ENCODE data around the gene CCDC92. TPM values are rescaled to one million over a fixed set of nuclear protein-coding genes. Genes with fewer than 3 reads are reported as not detected.

CCDC92 gene, protein sequence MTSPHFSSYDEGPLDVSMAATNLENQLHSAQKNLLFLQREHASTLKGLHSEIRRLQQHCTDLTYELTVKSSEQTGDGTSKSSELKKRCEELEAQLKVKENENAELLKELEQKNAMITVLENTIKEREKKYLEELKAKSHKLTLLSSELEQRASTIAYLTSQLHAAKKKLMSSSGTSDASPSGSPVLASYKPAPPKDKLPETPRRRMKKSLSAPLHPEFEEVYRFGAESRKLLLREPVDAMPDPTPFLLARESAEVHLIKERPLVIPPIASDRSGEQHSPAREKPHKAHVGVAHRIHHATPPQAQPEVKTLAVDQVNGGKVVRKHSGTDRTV
- total RNA-seq = 10 to 100 TPM; 11.7 to 42.2 (median 25.7) TPM

DNA sequence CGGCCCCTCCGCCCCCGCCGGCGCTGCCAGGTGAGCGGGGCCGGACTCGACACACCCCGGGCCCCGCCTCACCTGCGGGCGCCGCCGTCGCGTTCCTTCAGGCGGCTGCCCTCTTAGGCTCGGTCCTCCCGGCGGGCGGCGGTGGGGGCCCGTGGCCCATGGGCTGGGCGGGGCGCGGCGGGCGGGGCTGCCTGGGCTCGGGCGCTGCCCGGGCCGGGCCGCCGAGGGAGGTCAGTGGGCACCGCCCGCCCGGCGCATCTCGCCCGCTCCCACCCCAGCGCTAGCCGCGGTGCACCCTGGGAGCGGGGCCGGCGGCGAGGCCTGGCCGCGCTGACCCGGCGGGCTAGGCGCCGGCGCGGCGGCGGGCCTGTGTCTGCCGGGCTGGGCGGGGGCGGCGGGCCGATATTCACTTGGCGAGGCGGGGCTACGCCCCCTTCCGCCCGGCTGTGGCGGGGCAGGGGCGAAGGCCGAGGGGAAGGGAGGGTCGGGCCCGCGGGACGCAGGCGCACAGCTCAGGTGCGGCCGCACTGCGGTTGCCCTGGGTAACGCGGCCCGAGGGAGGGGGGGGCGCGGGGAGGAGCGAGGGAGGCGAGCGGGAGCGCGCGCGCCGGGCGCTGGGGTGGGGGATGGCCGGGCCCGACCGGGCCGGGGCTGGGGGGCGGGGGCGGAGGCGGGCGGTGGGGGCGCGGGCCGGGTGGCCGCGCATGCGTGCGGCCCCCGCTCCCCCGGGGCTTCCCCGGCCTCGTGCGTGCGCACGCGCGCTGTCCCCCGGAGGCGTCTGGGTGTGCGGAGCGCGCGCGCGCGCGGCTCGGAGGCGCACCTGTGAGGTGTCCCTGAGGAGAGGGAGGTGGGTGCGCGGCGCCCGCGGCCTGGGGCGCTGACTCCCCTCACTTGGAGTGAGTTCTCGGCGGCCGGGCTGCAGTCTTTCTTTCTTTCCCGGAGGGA, at the start of gene CCDC92, which contains the start of gene ZNF664:
TSS of gene CCDC92 (minus strand) at position 375 of the 945 bp plus-strand sequence. CDS start 28,526 bp downstream, outside the sequence.
TSS of gene ZNF664 (plus strand) at position 759 of the 945 bp plus-strand sequence. CDS start 38,930 bp downstream, outside the sequence.
- in situ Hi-C loops (cut with MboI; ENCODE audit: low pct_unique_long_range_greater_than_20kb in 2 of 9, low sequenced_read_pairs in 9 of 9, unreplicated experiment in 9 of 9) = no loop called here
- WGBS, 10 experiments = no CpG with 5 or more reads among the region's 138 CpGs
- peaks cover 4 to 22% of the 10 kb centered on the region in 2 donors for H3K4me1 ChIP-seq (replicated peaks in 1 of 2)
- peak within 1 kb of the TSS; percentile 91 to 92 for H3K27ac ChIP-seq
- peak within 1 kb of the TSS; percentile 75 to 95 (median 82) for H3K4me3 ChIP-seq
- ATAC-seq (replicated peaks in 6 of 8) = peak; percentile 81 to 88 (median 88)

DNA sequence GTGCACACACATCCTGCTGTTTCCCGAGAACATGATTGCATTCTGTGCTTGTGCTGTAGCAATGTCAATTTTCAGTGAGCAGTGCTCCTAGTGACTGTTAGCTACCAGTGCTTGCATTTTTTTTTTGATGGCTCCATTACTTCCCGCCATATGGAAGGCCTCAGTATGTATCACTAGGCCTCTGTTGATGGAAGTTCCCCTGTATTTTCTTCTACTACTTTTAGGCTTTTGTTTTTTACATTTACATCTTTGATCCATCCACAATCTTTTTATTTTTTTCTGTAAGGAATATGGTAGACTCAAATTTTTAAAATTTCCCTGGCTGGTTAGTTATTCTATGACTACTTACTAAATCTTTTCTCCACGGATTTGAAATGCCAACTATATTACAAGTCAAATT, 49.5 kb upstream of the CCDC92 start:
- no peak overlapping the region for H3K27ac ChIP-seq
- in situ Hi-C loops (cut with MboI; ENCODE audit: low pct_unique_long_range_greater_than_20kb in 2 of 9, low sequenced_read_pairs in 9 of 9, unreplicated experiment in 9 of 9) = no loop called here

DNA sequence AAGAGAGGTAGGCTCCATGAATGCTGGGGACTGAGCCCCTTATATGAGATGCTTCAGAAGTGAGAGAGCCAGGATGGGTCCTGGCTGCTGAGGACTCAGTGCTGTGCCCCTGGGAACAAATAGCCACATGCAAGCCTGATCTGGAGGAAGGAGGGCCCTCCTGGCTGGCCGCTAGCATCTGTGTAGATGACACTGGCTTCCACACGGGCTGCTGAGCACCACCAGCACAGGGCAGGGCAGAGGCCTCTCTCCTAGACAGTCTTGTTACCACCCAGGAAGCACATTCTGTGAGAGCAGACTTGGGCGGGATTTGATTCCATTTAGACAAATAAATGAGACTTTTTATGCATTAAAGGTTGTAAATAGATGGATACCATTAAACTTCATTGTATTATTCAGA, 48.4 kb upstream of the CCDC92 start:
- peaks cover 6 to 10% of the 10 kb centered on the region in 2 donors for H3K4me1 ChIP-seq (replicated peaks in 1 of 2)
- WGBS, 10 experiments = 0 to 100% (median 50%) methylated on average over 1 to 2 of the region's 3 CpGs; no CpG with 5 or more reads in 3 of the 10 experiments
- in situ Hi-C loops (cut with MboI; ENCODE audit: low pct_unique_long_range_greater_than_20kb in 2 of 9, low sequenced_read_pairs in 9 of 9, unreplicated experiment in 9 of 9) = no loop called here
- ATAC-seq (replicated peaks in 6 of 8) = peak; percentile 18 to 81 (median 66)
- H3K4me3 ChIP-seq = no peak overlapping the region
- H3K27ac ChIP-seq = no peak overlapping the region

More for the DNA sequence above, 49.5 kb upstream of the CCDC92 start:
- no peak overlapping the region for H3K4me3 ChIP-seq
- no peak for ATAC-seq (replicated peaks in 6 of 8)
- 50 to 100% (median 93%) methylated on average over 1 to 3 of the region's 3 CpGs for WGBS, 10 experiments
- H3K4me1 ChIP-seq (replicated peaks in 1 of 2) = peaks cover 6 to 10% of the 10 kb centered on the region in 2 donors

DNA sequence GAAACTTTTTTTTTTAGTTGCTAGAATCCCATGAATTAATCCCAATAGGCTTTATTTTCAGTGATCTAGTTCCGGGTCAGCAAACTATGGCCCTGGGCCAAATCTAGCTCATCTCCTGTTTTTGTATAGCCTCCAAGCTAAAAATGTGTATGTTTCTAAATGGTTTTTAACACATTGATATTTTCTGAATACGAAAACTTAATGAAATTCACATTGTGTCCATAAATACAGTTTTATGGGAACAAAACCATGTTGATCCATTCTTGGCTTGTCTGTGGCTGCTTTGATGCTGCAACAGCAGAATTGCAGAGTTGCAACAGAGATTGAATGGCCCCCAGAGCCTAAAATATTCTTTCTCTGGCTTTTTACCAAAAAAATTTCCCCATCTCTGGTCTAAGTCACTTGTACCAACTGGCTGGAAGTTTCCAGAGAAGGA, 47.9 kb upstream of the CCDC92 start:
- Histone ChIP-seq H3K27ac (no peak overlapping the region), H3K4me1 (replicated peaks in 1 of 2) (peaks cover 2 to 6% of the 10 kb centered on the region in 2 donors), H3K4me3 (no peak overlapping the region)
- ATAC-seq (replicated peaks in 6 of 8) = peak in 1 of 8 experiments; percentile 2
- in situ Hi-C loops (cut with MboI; ENCODE audit: low pct_unique_long_range_greater_than_20kb in 2 of 9, low sequenced_read_pairs in 9 of 9, unreplicated experiment in 9 of 9) = no loop called here
- WGBS, 10 experiments = 0 to 100% (median 83%) methylated on average over 1 to 2 of the region's 2 CpGs

DNA sequence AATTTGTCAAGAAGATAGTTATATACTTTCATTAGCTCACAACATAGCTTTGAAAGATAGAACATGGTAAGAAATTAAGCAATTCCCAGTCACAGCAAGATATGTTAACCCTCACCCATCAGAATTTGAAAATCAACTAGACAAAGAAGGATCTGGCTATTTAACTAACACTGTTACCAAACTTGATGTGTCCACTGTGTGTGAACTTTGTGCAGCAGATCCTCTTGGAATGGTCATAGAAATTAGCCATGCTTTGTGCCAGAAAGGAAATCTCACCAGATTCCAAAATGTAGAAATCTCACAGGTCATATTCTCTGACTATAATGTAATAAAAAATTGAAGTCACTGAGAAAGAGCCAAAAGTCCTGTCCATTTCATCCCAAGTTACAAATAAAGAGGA, 46.5 kb upstream of the CCDC92 start:
- no peak for ATAC-seq (replicated peaks in 6 of 8)
- no peak overlapping the region for H3K27ac ChIP-seq

DNA sequence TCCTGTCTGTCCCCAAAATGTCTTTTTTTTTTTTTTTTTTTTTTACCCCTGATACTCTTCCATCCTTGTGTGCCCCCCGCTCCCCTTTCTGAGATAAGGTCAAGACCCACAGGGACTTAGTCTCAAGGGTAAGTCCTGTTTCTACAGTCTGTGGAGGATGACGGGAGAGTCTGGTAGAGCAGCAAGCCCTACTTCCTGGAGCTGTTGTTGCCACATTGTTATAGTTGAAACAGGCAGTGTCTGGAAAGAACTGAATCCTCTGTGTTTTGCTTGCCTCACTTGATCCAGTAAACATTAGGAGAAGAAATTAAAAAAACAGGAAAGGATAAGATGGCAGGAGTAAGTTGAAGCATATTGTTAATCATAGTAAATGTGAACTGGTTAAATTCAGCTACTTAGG, 45.9 kb upstream of the CCDC92 start:
- Histone ChIP-seq H3K27ac (no peak overlapping the region), H3K4me3 (no peak overlapping the region), H3K4me1 (replicated peaks in 1 of 2) (no peaks in the 10 kb centered on the region)
- 50 to 100% (median 100%) methylated on average over 1 to 2 of the region's 2 CpGs; no CpG with 5 or more reads in 3 of the 10 experiments for WGBS, 10 experiments
- ATAC-seq (replicated peaks in 6 of 8) = no peak
- in situ Hi-C loops (cut with MboI; ENCODE audit: low pct_unique_long_range_greater_than_20kb in 2 of 9, low sequenced_read_pairs in 9 of 9, unreplicated experiment in 9 of 9) = no loop called here

More for the DNA sequence above, 46.5 kb upstream of the CCDC92 start:
- in situ Hi-C loops (cut with MboI; ENCODE audit: low pct_unique_long_range_greater_than_20kb in 2 of 9, low sequenced_read_pairs in 9 of 9, unreplicated experiment in 9 of 9) = no loop called here
- no peak overlapping the region for H3K4me3 ChIP-seq
- no peaks in the 10 kb centered on the region for H3K4me1 ChIP-seq (replicated peaks in 1 of 2)

DNA sequence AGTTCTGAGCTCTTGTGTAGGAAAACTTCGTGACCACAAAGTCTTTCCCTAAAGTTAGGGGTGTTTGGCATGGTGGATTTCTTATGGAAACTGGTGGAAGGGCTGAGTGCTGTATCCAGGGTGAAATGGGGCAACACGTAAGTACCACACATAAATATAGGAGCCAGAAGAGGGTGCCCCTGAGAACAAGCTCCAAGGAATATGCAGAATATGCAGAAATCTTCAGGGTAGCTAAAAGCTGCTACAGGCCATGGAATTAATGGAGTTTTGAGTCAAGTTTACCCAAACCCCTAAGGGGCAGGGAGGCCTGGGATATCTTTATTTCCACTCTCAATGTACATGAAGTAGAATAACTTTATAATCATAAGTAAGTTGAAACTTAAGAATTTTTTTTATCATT, 44.4 kb upstream of the CCDC92 start:
- peak in 3 of 8 experiments; percentile 55 to 81 (median 60) for ATAC-seq (replicated peaks in 6 of 8)
- 0 to 100% (median 87%) methylated on average over 1 to 2 of the region's 2 CpGs; no CpG with 5 or more reads in 2 of the 10 experiments for WGBS, 10 experiments
- no peak overlapping the region for H3K4me3 ChIP-seq
- in situ Hi-C loops (cut with MboI; ENCODE audit: low pct_unique_long_range_greater_than_20kb in 2 of 9, low sequenced_read_pairs in 9 of 9, unreplicated experiment in 9 of 9) = no loop called here
- H3K27ac ChIP-seq = no peak overlapping the region
- H3K4me1 ChIP-seq (replicated peaks in 1 of 2) = no peaks in the 10 kb centered on the region

DNA sequence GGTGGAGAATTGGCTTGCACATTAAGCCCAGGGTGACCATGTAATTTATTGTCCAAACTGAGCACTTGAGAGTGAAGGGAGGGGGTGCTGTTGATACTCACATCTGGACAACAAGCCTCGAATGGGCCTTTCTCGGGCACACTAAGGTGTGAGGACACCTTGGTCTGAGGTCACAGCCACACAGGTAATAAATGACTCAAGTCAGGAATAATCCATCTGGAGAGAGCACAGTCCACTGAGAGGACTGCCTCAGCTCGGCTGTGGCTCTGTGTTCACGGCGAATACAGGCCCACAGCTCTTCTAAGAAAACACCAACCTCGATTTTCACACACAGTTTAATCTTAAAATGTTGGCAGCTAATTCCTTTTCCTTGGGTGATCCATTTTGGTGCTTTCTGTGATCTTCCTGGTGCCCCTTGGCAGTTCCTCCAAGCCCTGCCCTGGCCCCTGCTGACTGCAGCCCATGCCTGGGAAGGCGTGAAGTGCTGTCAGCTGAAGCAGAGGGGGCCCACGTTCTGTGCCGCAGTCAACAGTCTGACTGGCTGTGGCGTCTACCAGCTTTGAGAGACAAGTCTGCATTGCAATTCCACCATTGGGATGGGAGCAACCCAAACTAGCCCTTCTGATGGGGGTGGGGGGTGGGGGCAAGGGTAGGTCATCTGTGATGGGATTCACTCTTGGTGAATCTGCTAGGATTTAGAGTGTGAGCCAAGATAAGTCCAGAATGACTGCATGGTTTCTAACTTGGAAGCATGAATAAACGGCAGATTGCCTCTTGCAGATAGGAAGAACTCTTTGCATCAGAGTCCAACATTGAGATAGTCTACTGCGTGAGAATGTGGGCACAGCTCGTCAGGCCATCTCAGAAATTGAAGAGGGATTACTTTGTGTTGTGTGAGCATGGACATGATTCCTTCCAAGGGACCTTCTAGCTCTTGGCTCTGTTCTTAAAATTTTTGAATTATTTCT, 43.1 kb upstream of the CCDC92 start:
- Histone ChIP-seq H3K27ac (no peak overlapping the region), H3K4me1 (replicated peaks in 1 of 2) (no peaks in the 10 kb centered on the region), H3K4me3 (no peak overlapping the region)
- 73 to 100% (median 97%) methylated on average over 2 to 12 of the region's 13 CpGs; no CpG with 5 or more reads in 2 of the 10 experiments for WGBS, 10 experiments
- no peak for ATAC-seq (replicated peaks in 6 of 8)
- in situ Hi-C loops (cut with MboI; ENCODE audit: low pct_unique_long_range_greater_than_20kb in 2 of 9, low sequenced_read_pairs in 9 of 9, unreplicated experiment in 9 of 9) = no loop called here

DNA sequence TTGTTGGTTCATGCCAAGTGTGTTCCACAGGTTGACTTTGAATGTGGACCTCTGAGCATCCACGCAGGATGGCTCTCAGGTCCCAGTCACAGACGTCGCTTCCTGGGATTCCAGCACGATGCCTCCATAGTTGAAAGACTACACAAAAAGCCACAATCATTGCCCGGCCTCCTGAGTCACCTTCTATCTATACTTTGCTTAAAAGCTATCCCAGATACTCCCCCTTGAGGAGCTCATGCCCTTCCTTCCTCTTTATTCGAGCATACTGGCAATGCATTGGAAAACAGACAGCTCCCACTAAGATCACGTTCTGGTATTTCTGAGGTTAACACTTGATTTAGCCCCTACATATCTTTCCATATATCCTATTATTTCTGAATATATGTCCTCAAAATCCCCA, 40.4 kb upstream of the CCDC92 start:
- H3K4me3 ChIP-seq = no peak overlapping the region
- no peak for ATAC-seq (replicated peaks in 6 of 8)
- in situ Hi-C loops (cut with MboI; ENCODE audit: low pct_unique_long_range_greater_than_20kb in 2 of 9, low sequenced_read_pairs in 9 of 9, unreplicated experiment in 9 of 9) = no loop called here
- WGBS, 10 experiments = 61 to 100% (median 92%) methylated on average over 1 to 7 of the region's 7 CpGs; no CpG with 5 or more reads in 2 of the 10 experiments
- peaks cover 6 to 7% of the 10 kb centered on the region in 2 donors for H3K4me1 ChIP-seq (replicated peaks in 1 of 2)
- no peak overlapping the region for H3K27ac ChIP-seq

DNA sequence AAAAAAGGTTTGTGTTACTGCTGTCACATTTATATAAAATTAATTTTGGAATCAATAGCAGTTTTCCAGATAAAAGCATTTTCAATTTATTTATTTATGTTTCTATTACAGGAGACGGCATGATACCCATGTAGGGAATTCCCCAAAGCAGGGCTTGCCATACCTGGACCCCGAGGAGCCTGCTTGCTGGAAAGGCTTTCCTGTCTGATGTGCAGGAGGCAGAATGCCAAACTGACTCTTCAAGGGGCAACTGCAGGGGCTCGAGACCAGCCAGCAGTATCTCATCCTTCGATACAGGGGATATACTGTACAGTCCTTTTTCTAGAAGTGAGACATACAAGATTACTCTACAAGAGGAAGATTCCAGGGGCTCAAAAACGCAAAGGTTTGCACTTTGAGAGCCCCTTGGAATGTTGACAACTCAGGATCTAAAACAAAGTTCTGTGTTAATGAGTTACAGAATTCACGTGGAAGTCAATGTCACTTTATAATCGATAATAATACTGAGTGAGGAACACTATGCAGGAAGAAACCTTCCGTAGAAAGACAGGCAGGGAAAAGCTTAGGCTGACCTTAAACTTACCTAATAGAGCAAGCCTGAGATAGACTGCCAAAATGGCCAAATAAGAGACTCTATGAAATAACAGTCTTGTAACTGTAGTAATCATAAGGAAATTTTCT, 38.9 kb upstream of the CCDC92 start:
- H3K4me3 ChIP-seq = no peak overlapping the region
- in situ Hi-C loops (cut with MboI; ENCODE audit: low pct_unique_long_range_greater_than_20kb in 2 of 9, low sequenced_read_pairs in 9 of 9, unreplicated experiment in 9 of 9) = no loop called here
- WGBS, 10 experiments = 56 to 98% (median 87%) methylated on average over 3 to 8 of the region's 8 CpGs; no CpG with 5 or more reads in 1 of the 10 experiments
- no peak overlapping the region for H3K27ac ChIP-seq
- H3K4me1 ChIP-seq (replicated peaks in 1 of 2) = peaks cover 20 to 21% of the 10 kb centered on the region in 2 donors
- no peak for ATAC-seq (replicated peaks in 6 of 8)

DNA sequence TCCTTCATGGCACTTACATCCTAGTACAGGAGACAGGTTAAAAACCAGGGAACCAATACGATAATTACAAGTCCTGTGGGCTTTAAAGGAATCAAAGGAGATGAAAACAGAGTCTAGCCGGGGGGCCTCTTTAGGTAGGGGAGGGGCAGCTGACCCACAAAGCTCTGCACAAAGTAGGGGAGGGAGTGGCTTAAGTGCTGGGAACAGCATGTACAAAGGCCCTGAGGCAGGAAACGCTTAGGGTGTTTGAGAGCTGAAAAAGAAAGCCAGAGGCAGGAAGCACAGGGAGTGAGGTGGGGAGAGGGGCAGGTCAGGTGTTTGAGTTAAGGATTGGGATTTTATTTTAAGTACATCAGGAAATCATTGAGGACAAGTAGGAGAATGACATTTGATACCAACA, 38.1 kb upstream of the CCDC92 start:
- Histone ChIP-seq H3K27ac (no peak overlapping the region), H3K4me1 (replicated peaks in 1 of 2) (peaks cover 20 to 26% of the 10 kb centered on the region in 2 donors), H3K4me3 (no peak overlapping the region)
- ATAC-seq (replicated peaks in 6 of 8) = no peak
- in situ Hi-C loops (cut with MboI; ENCODE audit: low pct_unique_long_range_greater_than_20kb in 2 of 9, low sequenced_read_pairs in 9 of 9, unreplicated experiment in 9 of 9) = no loop called here
- 73 to 100% (median 95%) methylated on average over 1 to 3 of the region's 3 CpGs; no CpG with 5 or more reads in 4 of the 10 experiments for WGBS, 10 experiments

DNA sequence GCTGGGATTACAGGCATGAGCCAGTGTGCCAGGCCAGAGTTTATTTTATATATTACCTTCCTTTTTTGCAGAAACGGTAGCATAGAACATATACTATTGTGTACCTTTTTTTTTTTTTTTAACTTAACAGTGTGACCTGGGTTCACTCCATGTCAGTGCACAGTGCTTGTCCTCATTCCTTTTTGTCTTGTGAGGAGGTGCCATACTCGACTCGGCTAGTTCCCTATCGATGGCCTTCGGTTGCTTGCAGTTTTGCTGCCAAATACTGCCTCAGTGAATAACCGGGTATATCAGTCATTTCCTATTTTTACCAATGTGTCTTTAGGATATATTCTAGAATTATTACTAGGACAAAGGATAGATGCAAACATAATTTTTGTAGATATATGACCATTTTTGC, 37.1 kb upstream of the CCDC92 start:
- in situ Hi-C loops (cut with MboI; ENCODE audit: low pct_unique_long_range_greater_than_20kb in 2 of 9, low sequenced_read_pairs in 9 of 9, unreplicated experiment in 9 of 9) = no loop called here
- WGBS, 10 experiments = 84 to 100% (median 94%) methylated on average over 3 to 6 of the region's 6 CpGs
- no peak for ATAC-seq (replicated peaks in 6 of 8)
- Histone ChIP-seq H3K27ac (no peak overlapping the region), H3K4me1 (replicated peaks in 1 of 2) (peaks cover 20 to 26% of the 10 kb centered on the region in 2 donors), H3K4me3 (no peak overlapping the region)

Measured in motor neuron (in vitro differentiated cells).